ENCODE data around the gene MGMT.
A peak's percentile ranks its signal among the peaks of the same experiment; 100 is the strongest.

The MGMT gene

GRCh38 chr10:129696636-129697035, 229.6 kb downstream of the MGMT start:
- DNase-seq = no peak

- no peak for DNase-seq
Observed at GRCh38 chr10:129697463-129698247, 230.6 kb downstream of the MGMT start.

DNA sequence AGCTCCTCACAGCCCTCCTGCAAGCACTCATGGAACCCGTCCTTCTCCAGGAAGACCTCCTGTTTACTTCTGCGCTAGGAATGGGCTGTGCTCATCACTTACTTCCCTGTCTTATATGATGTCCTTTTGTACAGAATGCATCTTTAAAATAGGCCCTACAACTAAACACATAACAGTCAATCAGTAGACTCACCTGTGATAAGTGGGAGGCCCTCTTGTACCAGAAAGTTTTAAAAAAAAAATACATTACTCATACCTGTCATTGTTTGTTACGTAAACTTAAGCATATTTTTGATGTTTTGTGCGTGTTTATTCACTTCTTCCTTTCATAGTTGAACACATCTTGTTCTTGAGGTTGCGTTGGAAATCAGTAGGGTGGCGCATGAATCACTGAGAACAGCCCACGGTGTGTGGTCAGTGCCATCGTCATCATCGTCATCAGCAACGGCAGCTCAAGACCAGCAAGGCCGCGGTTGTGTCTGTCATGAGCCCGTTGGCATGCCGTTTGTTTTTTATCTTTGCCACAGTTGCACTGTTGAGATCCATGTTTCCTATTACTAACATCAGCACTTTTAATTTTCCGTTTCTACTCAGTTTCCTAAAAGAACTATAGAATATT, 232.8 kb downstream of the MGMT start:
- DNase-seq = no peak

DNA sequence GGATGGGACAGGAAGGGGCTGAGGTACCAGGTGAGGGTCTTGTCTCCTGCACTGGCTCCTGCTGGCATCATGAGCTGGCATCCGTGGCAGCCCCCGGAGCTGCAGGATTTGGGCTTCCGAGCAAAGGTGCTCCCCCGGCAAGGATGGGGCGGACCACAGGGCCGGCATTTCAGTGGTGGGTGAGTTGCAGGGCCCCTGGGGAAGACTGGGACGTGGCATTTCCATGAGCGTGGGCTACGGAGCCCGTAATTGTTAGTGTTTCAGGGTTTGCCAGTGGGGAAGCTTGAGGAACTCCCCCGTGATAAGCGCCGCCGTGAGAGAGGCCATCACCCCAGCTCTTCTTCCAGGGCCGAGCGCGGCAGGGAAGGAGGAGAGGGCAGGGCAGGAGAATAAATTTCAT, 235.6 kb downstream of the MGMT start:
- no peak for DNase-seq

- DNase-seq = no peak
Observed at GRCh38 chr10:129703287-129704137, 236.5 kb downstream of the MGMT start.

DNA sequence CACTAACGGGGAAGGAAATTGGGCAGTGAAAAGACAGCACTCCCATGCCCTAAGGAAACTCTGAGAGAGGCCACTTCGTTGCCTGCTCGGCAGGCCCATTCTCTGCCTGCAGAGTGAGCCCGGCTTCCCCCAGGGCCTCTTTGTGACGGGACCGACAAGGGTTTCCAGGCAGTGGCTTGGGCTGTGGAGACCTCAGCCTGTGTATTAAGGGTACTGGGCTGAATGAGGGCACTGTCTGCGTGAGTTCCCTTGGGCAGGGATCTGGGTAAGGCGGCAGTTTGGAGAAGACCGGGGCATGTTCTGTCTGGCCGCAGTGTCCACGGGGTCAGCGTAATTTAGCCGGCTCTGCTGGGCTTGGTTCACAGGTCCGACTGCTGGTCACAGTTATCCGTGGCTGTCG, 237.2 kb downstream of the MGMT start:
- DNase-seq = no peak

GRCh38 chr10:129704786-129705525, 237.9 kb downstream of the MGMT start:
- no peak for DNase-seq

DNA sequence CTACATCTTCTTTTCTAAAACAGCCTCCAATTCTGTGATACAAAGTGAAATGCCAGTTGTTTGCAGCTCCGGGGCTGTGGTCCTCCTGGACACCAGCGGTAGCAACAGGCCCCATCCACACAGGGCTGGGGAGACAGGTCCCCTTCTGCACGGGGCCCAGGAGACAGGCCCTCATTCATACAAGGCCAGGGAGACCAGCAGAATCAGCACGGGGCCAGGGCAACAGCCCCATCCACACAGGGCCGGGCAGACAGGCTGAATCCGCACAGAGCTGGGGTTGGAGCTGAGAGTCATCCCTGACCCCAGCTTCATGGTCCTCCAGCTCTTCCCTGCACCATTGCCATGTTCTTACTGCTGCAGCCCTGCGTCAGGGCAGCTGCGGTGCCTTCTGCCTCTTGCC, 238.6 kb downstream of the MGMT start:
- DNase-seq = no peak

- no peak for DNase-seq
Observed at GRCh38 chr10:129706081-129706480, 239.0 kb downstream of the MGMT start.

DNA sequence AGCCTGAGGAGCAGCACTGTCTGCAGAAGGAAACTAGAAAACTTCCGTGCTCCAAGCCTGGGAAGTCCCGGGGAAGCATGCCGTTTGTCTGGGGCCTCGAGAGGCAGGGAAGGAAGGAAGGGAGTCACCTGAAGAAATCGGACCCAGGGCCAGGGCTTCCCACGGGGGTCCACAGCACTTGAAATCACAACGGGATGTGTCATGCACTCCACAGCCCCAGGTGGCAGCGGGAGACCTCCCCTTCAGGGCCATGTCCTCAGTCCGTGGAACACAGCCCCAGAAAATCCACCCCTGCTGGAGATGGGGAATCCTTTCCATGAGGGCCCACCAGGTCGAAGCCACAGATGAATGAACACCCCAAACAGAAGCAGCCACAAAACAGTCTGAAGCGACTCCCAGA, 239.5 kb downstream of the MGMT start:
- no peak for DNase-seq

GRCh38 chr10:129707406-129708388, 240.7 kb downstream of the MGMT start:
- DNase-seq = peak; percentile 0

DNA sequence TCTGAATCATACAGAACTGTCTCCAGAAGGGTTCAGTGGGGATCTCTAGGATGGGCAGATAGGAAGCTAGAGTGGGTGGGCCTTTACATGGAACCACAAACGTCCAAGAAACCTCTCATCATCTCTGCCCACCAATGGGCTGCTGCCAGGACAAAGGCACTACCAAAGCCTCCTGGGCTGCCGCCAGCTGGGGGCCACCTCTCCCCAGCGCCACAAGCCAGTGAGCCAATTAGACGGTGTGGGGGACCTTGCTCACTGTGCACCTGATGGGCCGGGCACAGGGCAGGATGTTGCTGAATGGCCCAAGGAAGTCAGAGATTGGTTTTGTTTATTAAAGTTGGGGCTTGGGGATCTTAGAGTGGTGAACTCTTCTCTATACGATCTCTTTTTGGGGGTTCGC, 242.1 kb downstream of the MGMT start:
- DNase-seq = no peak

- no peak for DNase-seq
Observed at GRCh38 chr10:129709627-129710509, 242.8 kb downstream of the MGMT start.

GRCh38 chr10:129710510-129710847, 243.4 kb downstream of the MGMT start:
- DNase-seq = no peak

GRCh38 chr10:129711291-129711690, 244.2 kb downstream of the MGMT start:
- no peak for DNase-seq

DNA sequence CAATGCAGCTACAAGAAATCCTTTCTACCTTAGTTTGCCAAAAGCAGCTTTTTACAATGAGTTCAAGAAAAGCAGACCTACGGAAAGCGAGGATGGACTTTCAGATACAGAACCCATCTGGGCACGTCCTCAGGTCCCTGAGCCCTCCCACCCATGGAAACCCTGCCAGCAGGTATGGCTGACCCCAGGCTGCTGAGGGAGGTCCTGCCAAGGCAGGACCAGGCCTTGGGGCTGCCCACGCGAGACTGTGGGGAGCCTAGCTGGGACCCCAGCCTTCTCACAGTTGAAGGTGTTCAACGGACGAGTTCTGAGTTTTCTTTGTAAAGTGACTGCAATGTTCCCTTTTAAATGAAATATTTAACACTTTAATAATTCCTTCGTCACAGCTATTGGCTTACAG, 245.0 kb downstream of the MGMT start:
- DNase-seq = no peak

DNA sequence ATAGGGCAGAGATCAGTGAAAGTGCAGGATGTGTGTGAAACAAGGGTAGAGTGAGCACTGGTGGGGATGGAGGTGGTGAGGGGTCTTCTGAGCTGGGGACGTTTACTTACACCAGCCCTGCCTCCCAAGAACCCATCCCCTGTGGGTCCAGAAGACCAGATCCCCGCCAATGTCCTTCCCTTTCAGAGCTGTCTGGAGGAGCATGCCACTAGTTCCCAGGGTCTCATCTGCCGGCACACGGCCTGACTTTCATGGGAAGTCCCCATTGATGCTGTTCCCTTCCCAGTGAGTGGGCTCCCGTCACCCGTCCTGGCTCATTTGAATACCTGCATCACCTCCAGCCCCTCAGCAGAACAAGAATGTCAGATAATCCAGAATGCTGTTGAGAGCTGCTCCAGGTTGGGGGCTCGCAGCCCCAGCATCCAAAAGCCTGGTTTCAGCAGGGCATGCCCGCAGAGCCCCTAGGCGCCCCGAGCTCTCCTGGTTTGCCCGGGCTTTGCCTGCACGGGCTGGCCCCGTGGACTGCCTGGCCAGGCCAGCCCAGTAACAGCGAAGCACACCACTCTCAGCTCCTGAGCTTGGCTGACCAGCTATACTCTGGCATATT, 246.7 kb downstream of the MGMT start:
- DNase-seq = no peak

- DNase-seq = no peak
Observed at GRCh38 chr10:129715805-129716204, 248.8 kb downstream of the MGMT start.

- no peak for DNase-seq
Observed at GRCh38 chr10:129716211-129716681, 249.2 kb downstream of the MGMT start.

GRCh38 chr10:129716881-129717280, 249.8 kb downstream of the MGMT start:
- no peak for DNase-seq

Measured in NCI-H1048 (cell line).